GM12892 (cell line): ENCODE results near the gene SLC7A6.
A peak's percentile ranks its signal among the peaks of the same experiment; 100 is the strongest.

Source experiments
- POLR2A ChIP-seq: IDR thresholded peaks from 2 replicates; pipeline ENCODE4 v1.6.1; 2011; ENCODE audit warnings: low read depth, low read length, control low read depth
- POLR2AphosphoS5 ChIP-seq: IDR thresholded peaks from 2 replicates; pipeline ENCODE4 v1.6.1; 2011; ENCODE audit warnings: low read depth, low read length, control low read depth
- TAF1 ChIP-seq: IDR thresholded peaks from 2 replicates; pipeline ENCODE4 v1.6.1; 2011; ENCODE audit warnings: low read depth, mild to moderate bottlenecking, control low read depth, low read length, borderline replicate concordance

DNA sequence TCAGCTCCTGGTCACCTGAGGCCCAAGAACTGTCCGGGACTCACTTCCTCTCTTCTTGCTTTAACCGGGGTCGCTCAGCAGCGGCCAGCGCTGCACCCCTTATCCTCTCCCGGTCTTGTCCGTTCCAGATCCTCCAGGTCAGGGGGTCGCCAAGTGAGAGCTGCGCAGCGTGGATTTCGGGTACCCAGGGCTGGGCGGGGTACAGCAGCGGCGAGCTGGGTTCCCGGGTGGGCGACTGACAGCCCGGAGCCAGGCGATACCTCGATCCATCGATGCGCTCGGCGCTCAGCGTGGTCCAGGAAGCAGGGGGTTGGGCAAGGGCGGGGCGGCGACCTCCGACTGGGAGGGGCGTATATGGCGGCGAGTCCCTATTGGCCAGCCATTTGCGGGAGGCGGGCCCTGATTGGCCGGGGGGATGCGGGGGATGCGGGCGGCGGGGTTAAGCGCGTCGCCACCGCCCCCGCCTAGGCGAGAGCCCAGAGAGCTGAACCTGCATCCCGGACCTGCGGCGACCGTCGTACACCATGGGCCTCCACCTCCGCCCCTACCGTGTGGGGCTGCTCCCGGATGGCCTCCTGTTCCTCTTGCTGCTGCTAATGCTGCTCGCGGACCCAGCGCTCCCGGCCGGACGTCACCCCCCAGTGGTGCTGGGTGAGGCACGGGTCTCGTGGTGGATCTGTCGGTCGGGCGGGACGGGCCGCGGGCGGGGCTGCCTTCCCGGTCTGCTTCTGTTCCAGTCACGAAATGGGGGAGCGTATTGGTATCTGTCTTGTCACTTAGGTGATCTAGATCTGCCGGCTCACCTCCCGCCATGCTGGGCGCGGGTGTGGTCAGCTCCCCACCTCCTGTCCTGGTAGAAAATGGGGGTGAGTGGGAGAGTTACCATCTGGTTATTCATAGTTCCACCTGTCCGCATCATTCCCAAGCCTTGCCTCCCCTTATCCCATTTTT, 19.1 kb upstream of the SLC7A6 start, which contains the start of gene PLA2G15:
- TF ChIP-seq TAF1 (no peak), POLR2AphosphoS5 (peak; percentile 51; the same call in 1 of the 2 replicates), POLR2A (peak; percentile 68)
